Right renal cortex interstitium (tissue), 3 donors: Measurements from ENCODE around the gene ASB6. TPM values are rescaled to one million over a fixed set of nuclear protein-coding genes. Genes with fewer than 3 reads are reported as not detected.

ENCODE experiments used
- DNase-seq, 3 donors: peaks; one replicate each; pipeline ENCODE4 v3.0.0-alpha.2; 2013; ENCODE audit warnings: low read depth in 3 of 3, low spot score in 2 of 3
- polyA plus RNA-seq, 3 donors: library from polyadenylated mRNA; unstranded; fragments of 120-200 nt; gene quantifications; one replicate each; pipeline ENCODE4 v1.2.1, GENCODE V29; 2013; ENCODE audit not compliant: insufficient read length in 3 of 3

Gene ASB6
- polyA plus RNA-seq, 3 donors: 14.2 to 17.0 (median 16.5) TPM

- no peak for DNase-seq
Observed at GRCh38 chr9:129610473-129611306, 31.3 kb downstream of the ASB6 start.

GRCh38 chr9:129610213-129610472 is 31.8 kb downstream of the ASB6 start:
- DNase-seq: no peak

- DNase-seq: no peak
Observed at GRCh38 chr9:129609486-129610212, 32.3 kb downstream of the ASB6 start.

- DNase-seq: no peak
Observed at GRCh38 chr9:129608561-129609481, 33.1 kb downstream of the ASB6 start.

- no peak for DNase-seq
Observed at GRCh38 chr9:129607027-129607387, 34.9 kb downstream of the ASB6 start.

GRCh38 chr9:129606161-129607026 is 35.6 kb downstream of the ASB6 start:
- no peak for DNase-seq

- DNase-seq: no peak
Observed at GRCh38 chr9:129604766-129605163, 37.2 kb downstream of the ASB6 start.

- DNase-seq: no peak
Observed at GRCh38 chr9:129604056-129604765, 37.7 kb downstream of the ASB6 start.

- no peak for DNase-seq
Observed at GRCh38 chr9:129602598-129603415, 39.1 kb downstream of the ASB6 start.

- no peak for DNase-seq
Observed at GRCh38 chr9:129601082-129601674, 40.8 kb downstream of the ASB6 start.

GRCh38 chr9:129598089-129598596 is 43.8 kb downstream of the ASB6 start:
- no peak for DNase-seq

GRCh38 chr9:129597355-129598088 is 44.4 kb downstream of the ASB6 start:
- no peak for DNase-seq

- DNase-seq: no peak
Observed at GRCh38 chr9:129596541-129597331, 45.2 kb downstream of the ASB6 start.

GRCh38 chr9:129595903-129596540 is 45.9 kb downstream of the ASB6 start:
- no peak for DNase-seq

- DNase-seq: no peak
Observed at GRCh38 chr9:129595311-129595741, 46.6 kb downstream of the ASB6 start.

- no peak for DNase-seq
Observed at GRCh38 chr9:129594632-129595031, 47.3 kb downstream of the ASB6 start.
